Measurements from ENCODE around the gene GNPAT. TPM values are rescaled to one million over a fixed set of nuclear protein-coding genes. Genes with fewer than 3 reads are reported as not detected.
"Not testable (repeated sequence)": the region's sequence is repeated elsewhere in the genome, so short reads cannot be mapped to it uniquely, and the experiment has no call there.

The GNPAT gene
- total RNA-seq = 35.4 TPM

DNA sequence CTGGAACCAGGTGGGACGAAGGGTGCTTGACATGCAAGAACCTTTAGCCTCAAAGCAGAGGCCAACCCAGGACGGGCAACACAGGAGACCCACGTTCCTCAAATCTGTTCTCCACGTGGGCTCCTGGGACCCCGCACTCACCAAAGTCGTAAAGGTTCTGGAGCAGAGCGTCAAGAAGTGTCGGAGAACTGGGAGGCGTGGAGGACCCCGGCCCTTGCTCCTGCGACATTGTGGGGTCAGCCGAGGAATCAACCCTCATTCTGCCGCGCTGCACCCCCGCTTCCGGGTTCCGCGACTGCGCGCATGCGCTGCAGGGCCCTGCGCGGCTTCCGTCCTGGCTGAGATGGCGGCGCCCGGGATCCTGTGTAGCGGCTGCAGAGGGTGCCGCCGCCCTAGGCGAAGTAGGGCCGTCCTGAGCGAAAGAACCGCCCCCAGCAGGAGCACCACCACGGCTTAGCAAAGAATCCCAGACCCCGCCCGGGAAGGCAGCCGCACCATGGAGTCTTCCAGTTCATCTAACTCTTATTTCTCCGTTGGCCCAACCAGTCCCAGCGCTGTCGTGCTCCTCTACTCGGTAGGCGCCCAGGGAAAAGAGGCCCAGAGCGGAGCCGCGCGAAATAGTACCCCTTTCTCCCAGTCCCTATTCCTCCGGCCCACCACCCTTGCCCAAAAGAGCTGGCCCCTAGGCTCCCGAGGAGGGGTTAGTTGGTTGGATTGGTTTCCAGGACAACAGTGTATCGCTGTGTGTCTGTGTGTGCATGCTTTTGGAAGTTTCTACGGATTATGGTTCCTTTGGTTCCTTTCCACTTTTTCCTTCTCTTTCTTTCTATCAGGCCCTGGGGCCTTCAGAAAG lies at the start of gene GNPAT:
GNPAT (plus strand) TSS at position 330 of the 853 bp plus-strand sequence; CDS start at position 497, 167 bp downstream.
- DNase-seq = peak; percentile 83

DNA sequence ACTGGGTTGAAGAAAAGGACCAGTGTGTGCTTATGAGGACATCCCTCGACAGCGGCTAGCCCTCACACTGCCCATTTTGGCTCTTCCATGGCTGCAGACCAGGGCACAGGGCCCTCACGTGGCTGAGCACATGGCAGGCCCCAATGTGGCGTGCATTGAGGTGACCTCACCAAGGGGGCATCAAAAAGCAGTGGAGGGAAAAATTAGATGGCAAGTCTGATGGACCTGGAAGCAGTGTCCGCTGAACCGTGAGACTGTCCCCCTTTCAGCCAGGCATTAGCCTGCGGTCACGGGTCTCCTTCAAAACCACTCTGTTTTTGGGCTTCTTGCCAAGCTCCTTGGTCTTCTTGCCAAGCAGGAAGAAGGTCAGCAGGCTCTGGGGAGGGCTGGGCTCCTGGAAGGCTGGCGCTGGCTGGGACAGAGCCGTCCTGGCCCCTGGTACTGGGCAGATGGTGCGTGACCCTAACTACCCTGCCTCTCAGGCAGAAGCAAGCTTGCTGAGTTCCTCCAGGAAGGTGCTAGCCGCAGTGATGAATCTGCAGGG lies 48.3 kb upstream of the GNPAT start:
- no peak for DNase-seq

DNA sequence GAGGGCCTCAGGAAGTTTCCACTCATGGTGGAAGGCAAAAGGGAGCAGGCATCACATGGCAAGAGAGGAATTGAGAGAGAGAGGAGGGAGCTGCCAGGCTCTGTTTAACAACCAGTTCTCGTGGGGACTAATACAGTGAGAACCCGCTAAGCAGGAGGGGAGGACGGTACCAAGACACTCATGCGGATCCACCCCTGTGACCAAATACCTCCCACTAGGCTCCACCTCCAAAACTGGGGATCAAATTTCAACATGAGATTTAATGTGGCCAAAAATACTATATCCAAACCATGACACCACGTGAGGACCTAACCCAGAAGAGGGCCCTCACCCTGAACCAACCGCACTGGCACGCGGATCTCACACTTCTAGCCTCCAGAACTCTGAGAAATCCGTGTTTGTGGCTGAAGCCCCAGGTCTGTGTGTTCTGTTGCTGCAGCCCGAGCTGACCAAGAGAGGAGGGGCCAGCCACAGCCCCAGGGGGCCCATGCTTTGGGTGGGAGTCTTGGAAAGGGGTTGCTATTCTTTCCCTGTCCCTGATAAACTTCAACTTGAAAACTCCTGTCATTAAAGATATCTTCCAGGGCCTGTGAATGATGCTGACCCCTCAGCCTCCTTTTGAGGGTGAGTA lies 47.2 kb upstream of the GNPAT start:
- no peak for DNase-seq

DNA sequence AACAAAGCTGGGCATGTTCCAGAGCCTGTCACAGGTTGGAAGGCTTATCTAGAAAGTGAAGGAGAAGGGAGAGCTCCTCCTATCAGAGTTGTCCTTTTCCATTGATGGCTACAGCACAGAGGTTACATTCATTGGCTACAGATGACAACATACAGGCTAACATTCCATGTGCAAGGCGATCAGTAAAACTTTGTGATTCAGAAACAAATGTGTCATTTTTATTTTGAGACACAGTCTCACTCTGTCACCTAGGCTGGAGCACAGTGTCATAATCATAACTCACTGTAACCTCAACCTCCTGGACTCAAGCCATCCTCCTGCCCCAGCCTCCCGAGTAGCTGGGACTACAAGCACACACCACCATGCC lies 46.6 kb upstream of the GNPAT start:
- DNase-seq = no peak

DNA sequence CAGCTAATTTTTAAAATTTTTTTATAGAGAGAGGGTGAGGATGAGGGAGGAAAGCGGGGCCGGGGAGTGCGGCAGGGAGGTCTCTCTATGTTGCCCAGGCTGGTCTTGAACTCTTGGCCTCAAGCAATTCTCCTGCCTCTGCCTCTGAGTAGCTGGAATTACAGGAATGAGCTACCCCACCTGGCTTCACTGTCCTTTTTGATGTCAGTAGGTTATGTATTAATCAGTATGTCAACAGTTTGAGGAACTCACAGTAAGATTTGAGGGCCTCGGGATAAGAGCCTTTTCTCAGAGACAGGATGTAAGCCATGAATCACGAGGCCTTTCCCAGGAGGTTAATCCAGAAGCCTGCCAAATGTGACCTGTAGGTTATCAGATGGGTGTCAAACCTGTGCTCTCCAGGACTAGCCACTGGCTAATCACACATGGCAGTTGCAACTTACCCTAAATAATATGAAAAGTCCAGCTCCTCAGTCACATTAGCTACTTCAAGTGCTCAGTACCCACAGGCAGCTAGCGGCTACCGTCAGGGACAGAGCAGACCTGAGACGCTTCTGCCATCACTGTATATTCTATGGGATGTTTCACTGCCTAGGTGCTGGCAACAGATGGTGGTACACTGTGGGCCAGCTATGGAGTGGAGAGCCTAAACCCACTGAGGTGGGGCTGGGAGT lies 46.0 kb upstream of the GNPAT start:
- DNase-seq = no peak

DNA sequence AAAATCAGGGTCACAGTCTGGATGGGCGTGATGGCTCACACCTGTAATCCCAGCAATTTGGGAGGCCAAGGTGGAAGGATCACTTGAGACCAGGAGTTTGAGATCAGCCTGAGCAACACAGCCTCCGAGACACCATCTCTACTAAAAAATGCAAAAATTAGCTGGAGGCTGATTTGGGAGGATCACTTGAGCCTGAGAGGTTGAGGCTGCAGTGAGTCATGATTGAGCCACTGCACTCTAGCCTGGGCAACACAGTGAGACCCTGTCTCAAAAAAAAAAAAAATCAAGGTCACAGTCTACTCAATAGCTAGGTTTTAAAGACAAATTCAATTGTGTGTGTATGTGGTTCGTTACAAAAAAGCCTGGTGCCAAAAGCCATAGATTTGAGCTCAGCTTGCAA lies 44.7 kb upstream of the GNPAT start:
- no peak for DNase-seq

DNA sequence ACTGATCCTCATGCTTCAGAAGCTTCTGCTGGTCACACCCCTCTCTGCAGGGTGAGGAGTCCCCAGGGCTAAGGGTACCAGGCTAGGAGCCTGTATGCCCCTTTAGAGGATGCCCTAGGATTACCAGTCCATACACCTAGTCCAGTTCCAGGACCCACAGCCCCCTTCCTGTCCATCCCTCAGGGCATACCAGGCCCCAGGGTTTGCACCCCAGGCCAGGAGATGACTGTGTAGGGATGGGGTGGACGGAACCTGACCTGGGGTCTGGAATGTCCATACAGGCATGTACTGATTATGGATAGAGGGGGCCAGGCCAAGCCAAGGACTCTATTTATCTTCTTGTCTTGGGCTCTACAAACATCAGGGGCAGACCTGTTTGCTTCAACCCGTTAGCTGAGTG lies 44.3 kb upstream of the GNPAT start:
- no peak for DNase-seq

DNA sequence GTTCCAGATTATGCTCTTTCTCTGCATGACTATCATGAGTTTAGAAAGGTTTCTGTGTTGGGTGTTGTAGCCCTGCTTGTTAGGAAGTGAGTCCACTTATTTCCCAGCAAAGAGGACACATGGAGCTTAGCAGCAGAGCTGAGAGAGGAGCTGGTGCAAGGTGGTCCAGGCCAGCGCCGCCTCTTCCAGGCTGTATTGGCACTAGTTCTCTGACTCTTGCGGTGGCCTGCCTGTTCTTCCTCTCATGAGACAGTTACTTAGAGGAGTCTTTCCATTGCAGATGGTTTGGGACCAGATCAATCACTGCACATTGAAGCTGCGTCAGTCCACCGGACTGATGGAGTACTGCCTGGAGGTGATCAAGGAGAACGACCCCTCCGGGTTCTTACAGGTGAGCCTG lies 41.1 kb upstream of the GNPAT start:
- DNase-seq = no peak

DNA sequence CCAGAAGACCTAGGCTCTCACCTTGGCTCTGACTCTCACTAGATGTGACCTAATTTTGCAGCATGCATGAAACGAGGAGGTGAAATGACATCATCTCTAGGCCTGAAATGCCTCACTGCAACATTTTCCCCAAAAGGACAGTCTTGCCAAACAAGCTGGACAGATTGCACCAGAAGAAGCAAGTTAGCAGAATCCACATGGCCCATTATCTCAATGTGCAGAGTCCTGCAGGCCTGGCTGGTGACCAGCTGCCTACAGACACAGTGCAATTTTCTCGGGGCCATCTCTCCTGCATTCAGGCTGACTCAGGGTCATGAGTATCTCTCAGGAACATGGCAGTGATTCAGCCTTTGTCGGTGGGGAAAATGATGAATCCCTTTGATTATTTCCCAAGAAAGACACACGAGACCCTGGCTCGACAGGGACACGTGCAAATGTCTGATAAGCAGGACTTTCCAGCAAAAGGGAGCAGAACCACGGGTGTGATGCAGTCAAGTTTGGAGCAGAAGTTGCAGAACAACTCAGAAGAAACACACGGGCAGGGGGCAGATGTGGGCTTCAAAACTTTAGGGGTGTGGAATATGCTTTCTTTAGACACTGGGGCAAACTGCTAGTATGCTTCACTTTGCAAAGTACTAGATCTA lies 40.5 kb upstream of the GNPAT start:
- no peak for DNase-seq

DNA sequence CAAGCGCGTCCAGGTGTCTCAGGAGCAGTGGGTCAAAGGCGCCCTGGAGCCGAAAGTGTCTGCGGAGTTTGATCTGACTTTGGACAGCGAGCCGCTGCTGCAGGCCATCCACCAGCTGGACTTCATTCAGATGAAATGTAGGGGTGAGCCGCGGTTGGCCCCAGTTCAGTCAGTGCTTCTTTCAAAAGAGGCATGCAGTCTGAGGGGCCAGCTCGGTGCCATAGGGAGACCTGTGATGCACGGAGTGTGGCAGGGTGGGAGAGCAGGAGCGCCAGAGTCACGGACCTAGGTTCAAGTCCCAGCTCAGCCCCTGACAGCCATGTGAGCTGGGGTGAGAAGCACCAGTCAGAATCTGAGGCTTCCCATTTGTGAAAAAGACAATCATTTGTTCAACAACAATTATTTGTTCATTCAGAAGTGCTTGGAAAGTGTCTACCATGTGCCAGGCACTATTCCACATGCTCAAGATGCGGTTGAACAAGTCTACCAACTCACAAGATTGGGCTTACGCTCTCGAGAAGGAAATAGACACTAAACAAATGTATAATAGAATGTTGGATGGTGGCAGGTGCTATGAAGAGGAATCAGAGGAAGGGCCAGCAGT lies 39.5 kb upstream of the GNPAT start:
- DNase-seq = no peak

DNA sequence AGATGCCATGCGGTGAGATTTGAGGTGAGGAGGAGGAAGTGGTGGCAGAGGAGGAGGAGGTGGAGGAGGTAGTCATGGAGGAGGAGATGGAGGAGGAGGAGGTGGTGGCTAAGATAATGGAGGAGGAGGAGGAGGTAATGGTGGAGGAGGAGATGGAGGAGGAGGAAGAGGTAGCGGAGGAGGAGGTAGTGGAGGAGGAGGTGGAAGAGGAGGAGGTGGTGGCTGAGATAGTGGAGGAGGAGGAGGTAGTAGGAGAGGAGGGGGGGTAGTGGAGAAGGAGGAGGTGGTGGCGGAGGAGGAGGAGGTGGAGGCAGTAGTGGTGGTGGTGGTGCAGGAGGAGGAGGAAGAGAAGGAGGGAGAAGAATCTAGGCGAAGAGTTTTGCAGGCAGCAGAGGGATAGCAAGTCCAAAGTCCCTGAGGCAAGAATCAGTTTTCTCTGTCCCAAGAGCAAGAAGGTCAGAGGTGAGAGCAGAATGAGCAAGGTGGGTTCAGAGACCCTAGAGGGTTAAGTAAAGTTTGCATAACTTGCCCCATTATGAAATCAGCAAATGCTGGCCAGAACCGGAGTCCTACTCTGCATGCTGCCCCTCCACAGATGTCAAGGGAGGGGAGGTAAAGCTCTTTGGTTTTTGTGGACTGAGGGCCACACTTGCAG lies 38.9 kb upstream of the GNPAT start:
- DNase-seq = no peak

DNA sequence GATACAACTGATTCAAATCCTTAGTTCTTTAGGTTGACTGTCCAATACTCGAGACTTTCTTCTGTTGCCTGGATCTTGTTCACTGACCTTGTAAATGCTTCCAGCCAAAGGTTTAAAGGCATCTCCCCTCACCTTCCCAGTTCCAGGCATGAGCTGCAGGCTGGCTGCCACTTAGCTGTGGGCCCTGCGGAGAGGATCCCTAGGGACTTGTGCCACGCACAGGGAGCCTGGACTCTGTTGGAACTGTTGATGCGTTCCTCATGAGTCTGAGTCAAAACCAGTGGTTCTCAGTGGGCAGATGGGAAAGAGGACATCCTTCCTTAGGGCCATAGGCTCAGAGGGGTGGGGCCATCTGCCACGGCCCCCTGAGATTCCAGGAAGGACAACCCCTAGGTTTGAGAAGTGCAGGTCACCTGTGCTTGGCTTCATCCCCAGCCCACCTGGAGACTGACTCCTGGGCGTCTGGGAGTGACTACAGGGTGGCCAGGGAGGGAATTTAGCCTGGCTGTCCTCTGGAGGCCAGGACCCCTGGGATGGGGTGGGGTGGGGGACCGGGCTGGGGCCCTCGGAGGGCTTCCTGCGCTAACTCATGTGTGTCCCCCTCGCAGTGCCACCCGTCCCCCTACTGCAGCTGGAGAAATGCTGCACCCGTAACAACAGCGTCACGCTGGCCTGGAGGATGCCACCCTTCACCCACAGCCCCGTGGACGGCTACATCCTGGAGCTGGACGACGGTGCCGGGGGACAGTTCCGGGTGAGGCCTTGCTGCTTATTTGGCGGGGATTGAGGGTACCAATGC lies 37.6 kb upstream of the GNPAT start:
- no peak for DNase-seq

DNA sequence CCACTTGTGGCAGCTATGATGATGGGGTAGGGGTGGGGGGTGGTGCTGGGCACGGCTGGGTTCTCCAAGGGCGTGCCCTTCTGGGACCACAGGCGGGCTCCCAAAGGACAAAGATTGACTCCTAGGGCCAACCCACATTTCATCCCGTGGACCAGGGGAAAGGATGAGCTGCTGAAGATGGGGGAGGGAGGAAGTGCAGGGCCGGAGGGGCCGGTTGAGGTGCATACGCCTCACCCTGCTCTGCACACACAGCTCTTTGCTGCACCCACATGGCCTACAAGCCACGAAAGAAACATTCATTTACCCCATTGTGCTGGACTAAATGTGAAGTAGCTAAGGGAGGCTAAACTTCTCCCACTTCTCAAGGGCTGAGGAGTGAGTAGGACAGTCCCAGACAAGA lies 34.2 kb upstream of the GNPAT start:
- no peak for DNase-seq

DNA sequence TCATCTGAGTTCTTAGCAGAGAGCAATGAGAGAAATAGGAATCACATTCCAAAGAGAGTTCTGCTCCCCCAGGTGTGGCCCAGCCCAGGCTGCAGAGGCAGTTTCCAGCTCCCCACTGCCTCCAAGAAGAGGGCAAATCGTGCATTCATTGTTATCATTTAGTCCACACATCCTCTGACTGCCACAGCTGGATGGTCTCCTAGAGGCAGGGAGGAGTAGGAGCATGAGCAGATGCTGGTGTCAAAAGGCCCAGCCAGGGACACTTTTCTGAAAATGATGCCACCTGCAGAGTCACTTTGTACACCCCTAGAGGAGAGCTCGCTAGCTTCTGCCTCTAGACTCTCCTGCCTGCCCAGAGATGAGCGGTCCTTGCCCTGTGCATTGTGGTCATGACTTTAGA lies 33.6 kb upstream of the GNPAT start:
- no peak for DNase-seq

DNA sequence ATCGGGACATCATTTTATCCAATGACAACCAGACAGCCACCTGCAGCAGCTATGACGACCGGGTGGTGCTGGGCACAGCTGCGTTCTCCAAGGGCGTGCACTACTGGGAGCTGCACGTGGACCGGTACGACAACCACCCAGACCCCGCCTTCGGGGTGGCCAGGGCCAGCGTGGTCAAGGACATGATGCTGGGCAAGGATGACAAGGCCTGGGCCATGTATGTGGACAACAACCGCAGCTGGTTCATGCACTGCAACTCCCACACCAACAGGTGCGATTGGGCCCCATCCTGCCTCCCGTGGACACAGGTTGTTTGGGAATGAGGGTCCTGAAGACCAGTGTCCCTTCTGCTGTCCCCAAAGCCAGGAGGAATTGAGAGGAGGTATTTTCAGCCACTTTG lies 32.0 kb upstream of the GNPAT start:
- DNase-seq = no peak

DNA sequence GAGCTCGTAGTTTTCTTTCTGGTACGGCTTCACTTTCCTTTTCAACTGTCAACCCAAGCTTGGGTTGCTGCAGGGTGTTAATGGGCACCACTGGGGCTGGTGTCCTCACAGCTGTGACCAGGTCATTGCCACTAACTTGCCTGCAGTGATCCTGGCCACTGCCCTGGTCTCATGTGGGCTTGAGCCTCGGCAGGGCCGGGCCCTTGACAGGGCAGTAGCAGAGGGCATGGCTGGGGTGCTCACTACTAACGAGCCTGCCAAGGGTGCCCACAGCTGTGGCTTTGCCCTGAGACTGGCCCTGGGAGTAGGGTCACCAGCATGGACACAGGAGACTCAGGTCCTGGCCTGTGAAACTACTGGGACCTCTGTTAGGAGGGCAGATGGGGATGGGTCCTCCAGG lies 31.5 kb upstream of the GNPAT start:
- no peak for DNase-seq

DNA sequence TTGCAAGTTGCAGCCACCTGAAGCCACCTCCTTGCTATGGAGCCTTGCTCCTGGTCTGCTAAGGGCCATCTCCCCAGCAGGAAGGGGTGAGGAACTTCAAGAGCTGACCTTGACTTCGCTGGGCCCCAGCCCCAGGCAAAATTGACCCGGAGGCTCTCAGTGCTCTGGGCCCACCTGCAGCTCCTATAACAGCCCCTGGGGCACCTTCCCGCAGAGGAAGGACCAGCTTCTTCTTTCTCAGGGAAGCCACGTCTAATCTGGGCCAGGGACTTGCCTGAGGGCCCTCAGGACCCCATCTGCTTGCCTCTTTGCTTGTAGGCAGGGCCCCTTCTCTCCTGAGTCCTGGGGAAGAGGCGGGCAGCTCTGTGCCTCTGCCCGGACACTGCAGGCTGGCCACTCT lies 30.9 kb upstream of the GNPAT start:
- DNase-seq = no peak

DNA sequence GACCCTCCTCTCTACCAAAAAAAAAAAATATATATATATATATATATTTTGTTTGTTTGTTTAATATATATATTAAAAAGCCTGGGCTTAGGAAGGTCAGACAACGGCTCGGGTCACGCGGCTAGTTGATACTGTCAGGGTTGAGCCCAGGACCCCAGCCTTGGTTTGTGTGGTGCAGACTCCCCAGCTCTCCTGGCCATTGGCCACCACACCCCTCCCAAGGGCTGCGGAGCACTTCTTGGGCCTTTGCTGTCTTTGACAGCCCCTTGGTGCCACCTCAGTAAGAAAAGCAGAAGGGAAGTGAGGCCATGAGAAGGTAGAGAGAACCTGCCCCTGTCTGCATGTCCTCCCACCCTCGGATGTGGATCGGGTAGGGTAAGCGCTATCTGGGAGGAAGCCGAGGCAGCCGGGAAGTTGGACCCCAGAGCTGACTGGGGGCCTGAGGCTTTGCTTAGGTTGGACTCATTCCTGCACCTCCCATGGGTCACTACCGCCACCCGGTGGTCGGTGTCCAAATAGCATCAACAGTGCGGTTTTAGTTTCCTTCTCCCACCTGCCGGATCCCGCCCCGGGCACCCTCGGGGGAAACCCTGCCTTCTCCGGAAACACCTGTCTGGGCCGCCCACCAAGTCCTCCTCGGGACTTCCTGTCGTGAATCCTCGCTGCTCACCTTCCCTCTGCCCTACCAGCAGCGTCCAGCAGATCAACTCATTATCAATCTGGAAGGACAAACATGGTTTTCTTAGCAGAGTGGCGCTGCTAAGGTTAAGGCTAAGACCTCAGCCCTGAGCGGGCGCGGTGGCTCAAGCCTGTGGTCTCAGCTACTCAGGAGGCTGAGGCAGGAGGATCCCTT lies 29.8 kb upstream of the GNPAT start:
- peak; percentile 24 for DNase-seq

DNA sequence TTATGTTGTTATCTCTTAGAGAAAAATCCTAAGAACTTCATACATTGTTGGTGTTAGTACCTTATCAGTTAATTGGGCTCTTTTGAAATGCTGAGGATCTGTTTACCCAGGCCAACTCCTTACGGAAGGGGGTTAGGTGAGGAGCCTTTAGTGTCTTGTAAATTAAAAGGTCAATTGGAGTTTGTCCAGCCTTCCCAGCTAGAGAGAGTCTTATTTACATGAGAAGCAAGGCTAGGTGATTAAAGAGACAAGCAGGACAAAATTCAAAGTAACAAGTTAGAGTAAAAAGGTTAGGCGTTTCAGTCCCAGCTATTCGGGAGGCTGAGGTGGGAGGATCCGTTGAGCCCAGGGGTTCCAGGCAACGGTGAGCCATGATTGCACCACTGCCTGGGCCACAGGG lies 28.7 kb upstream of the GNPAT start:
- DNase-seq = not testable (repeated sequence)
